ENCODE results near the gene MACROD2.

The MACROD2 gene

GRCh38 chr20:14717134-14717999, 722.1 kb downstream of the MACROD2 start:
- Histone ChIP-seq H3K4me3 (ENCODE audit: low read depth in 1 of 2, low read length in 2 of 2) (no peak overlapping the region), H3K36me3 (ENCODE audit: control insufficient read depth in 1 of 2, insufficient read depth in 2 of 2, low read length in 2 of 2) (no peaks in the 10 kb centered on the region), H3K9me3 (ENCODE audit: control insufficient read depth in 1 of 2, low read length in 2 of 2) (no peaks in the 10 kb centered on the region), H3K27me3 (ENCODE audit: low read depth, low read length) (no peaks in the 10 kb centered on the region), H3K27ac (ENCODE audit: low read length) (no peak overlapping the region), H3K4me1 (ENCODE audit: control insufficient read depth in 1 of 2, insufficient read depth in 2 of 2, low read length in 2 of 2) (peaks cover 0 to 5% of the 10 kb centered on the region in 2 donors)

DNA sequence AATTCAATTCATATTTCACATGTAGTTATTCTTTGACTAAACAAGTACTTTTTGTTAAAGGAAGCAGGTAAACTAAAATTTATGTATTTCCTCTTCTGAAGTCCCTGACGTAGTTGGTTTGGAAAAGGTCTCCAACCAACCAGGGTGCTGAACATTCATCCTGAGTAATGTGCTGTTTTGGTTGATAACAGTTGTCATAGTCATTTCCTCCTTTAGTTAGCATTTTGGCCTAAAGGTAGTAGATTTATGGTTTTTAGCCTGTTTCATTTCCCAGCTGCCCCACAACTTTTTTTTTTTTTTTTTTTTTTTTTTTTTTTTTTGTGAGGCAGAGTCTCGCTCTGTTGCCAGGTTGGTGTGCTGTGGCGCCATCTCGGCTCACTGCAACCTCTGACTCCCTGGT, 724.9 kb downstream of the MACROD2 start:
- Histone ChIP-seq H3K4me3 (ENCODE audit: low read depth in 1 of 2, low read length in 2 of 2) (no peak overlapping the region), H3K27ac (ENCODE audit: low read length) (no peak overlapping the region), H3K4me1 (ENCODE audit: control insufficient read depth in 1 of 2, insufficient read depth in 2 of 2, low read length in 2 of 2) (no peaks in the 10 kb centered on the region), H3K27me3 (ENCODE audit: low read depth, low read length) (no peaks in the 10 kb centered on the region), H3K36me3 (ENCODE audit: control insufficient read depth in 1 of 2, insufficient read depth in 2 of 2, low read length in 2 of 2) (no peaks in the 10 kb centered on the region), H3K9me3 (ENCODE audit: control insufficient read depth in 1 of 2, low read length in 2 of 2) (no peaks in the 10 kb centered on the region)

DNA sequence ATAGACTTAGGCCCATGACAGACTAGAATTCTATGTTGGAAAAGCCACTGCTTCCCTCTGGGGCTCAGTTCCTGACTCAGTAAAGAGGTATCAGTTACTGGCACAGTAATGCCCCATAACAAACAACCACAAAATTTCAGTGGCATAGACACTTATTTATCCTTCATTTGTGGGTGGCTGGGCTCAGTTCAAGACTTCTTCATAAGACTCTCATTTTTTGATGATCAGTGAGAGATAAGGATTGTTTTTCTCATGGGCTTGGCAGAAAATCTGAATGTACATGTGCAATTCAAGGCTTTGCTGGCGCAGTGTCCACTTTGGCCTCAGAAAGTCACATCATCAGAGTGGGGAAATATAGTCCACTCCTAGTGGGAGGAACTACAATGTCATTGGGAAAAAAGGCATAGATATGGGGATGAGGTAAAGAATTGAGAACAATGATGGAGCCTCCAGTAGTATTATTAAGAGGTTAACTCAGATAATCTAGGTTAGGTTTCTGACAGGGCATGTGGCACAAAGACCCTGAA, 726.7 kb downstream of the MACROD2 start:
- Histone ChIP-seq H3K36me3 (ENCODE audit: control insufficient read depth in 1 of 2, insufficient read depth in 2 of 2, low read length in 2 of 2) (no peaks in the 10 kb centered on the region), H3K4me1 (ENCODE audit: control insufficient read depth in 1 of 2, insufficient read depth in 2 of 2, low read length in 2 of 2) (no peaks in the 10 kb centered on the region), H3K27me3 (ENCODE audit: low read depth, low read length) (no peaks in the 10 kb centered on the region), H3K27ac (ENCODE audit: low read length) (no peak overlapping the region), H3K9me3 (ENCODE audit: control insufficient read depth in 1 of 2, low read length in 2 of 2) (no peaks in the 10 kb centered on the region), H3K4me3 (ENCODE audit: low read depth in 1 of 2, low read length in 2 of 2) (no peak overlapping the region)

DNA sequence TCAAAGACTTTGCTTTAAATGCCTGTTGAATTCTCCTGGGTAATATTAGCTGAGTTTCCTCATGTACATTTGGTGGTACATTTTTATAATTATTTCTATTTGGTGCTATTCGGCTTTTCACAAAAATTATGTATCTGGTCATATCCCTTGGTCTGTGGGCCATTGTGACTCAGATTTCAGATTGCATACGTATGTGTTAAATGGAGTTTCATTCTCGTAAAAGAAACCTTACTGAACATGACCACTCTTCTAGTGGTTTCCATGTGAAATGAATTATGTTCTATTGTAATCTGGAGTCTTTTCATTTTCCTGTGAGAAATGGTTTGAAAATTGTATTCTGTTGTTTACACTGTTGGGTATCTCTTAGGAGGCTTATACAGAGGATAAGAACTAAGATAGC, 728.3 kb downstream of the MACROD2 start:
- no peaks in the 10 kb centered on the region for H3K4me1 ChIP-seq (ENCODE audit: control insufficient read depth in 1 of 2, insufficient read depth in 2 of 2, low read length in 2 of 2)

DNA sequence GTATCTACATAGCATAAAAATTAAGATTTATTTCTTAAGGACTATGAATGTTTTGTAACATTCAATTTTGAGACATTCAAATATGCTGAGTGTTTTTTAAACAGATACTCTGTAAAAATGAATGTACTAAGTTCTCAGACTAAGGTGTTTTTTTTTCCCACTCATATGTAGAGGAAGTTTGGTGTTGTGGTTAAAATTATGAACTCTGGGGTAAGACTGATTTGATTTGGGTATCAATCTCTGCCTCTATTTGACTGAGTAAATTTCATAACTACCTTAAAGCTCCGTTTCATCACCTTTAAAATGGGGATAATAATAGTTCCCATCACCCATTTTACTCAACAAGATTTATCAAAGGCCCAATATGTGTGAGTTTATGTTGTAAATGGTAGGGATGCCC, 728.7 kb downstream of the MACROD2 start:
- no peak overlapping the region for H3K27ac ChIP-seq (ENCODE audit: low read length)
- no peaks in the 10 kb centered on the region for H3K4me1 ChIP-seq (ENCODE audit: control insufficient read depth in 1 of 2, insufficient read depth in 2 of 2, low read length in 2 of 2)
- no peaks in the 10 kb centered on the region for H3K27me3 ChIP-seq (ENCODE audit: low read depth, low read length)
- H3K36me3 ChIP-seq (ENCODE audit: control insufficient read depth in 1 of 2, insufficient read depth in 2 of 2, low read length in 2 of 2): no peaks in the 10 kb centered on the region
- no peak overlapping the region for H3K4me3 ChIP-seq (ENCODE audit: low read depth in 1 of 2, low read length in 2 of 2)
- H3K9me3 ChIP-seq (ENCODE audit: control insufficient read depth in 1 of 2, low read length in 2 of 2): no peaks in the 10 kb centered on the region

More for the DNA sequence above, 728.3 kb downstream of the MACROD2 start:
- H3K36me3 ChIP-seq (ENCODE audit: control insufficient read depth in 1 of 2, insufficient read depth in 2 of 2, low read length in 2 of 2): no peaks in the 10 kb centered on the region
- H3K4me3 ChIP-seq (ENCODE audit: low read depth in 1 of 2, low read length in 2 of 2): no peak overlapping the region
- no peaks in the 10 kb centered on the region for H3K27me3 ChIP-seq (ENCODE audit: low read depth, low read length)
- H3K27ac ChIP-seq (ENCODE audit: low read length): no peak overlapping the region
- no peaks in the 10 kb centered on the region for H3K9me3 ChIP-seq (ENCODE audit: control insufficient read depth in 1 of 2, low read length in 2 of 2)

- H3K27ac ChIP-seq (ENCODE audit: low read length): no peak overlapping the region
- no peak overlapping the region for H3K4me3 ChIP-seq (ENCODE audit: low read depth in 1 of 2, low read length in 2 of 2)
- no peaks in the 10 kb centered on the region for H3K9me3 ChIP-seq (ENCODE audit: control insufficient read depth in 1 of 2, low read length in 2 of 2)
- no peaks in the 10 kb centered on the region for H3K36me3 ChIP-seq (ENCODE audit: control insufficient read depth in 1 of 2, insufficient read depth in 2 of 2, low read length in 2 of 2)
- H3K27me3 ChIP-seq (ENCODE audit: low read depth, low read length): no peaks in the 10 kb centered on the region
- no peaks in the 10 kb centered on the region for H3K4me1 ChIP-seq (ENCODE audit: control insufficient read depth in 1 of 2, insufficient read depth in 2 of 2, low read length in 2 of 2)
Observed at GRCh38 chr20:14724468-14724867, 729.2 kb downstream of the MACROD2 start.

GRCh38 chr20:14726591-14726990, 731.3 kb downstream of the MACROD2 start:
- Histone ChIP-seq H3K36me3 (ENCODE audit: control insufficient read depth in 1 of 2, insufficient read depth in 2 of 2, low read length in 2 of 2) (no peaks in the 10 kb centered on the region), H3K27me3 (ENCODE audit: low read depth, low read length) (no peaks in the 10 kb centered on the region), H3K4me3 (ENCODE audit: low read depth in 1 of 2, low read length in 2 of 2) (no peak overlapping the region), H3K27ac (ENCODE audit: low read length) (no peak overlapping the region), H3K4me1 (ENCODE audit: control insufficient read depth in 1 of 2, insufficient read depth in 2 of 2, low read length in 2 of 2) (no peaks in the 10 kb centered on the region), H3K9me3 (ENCODE audit: control insufficient read depth in 1 of 2, low read length in 2 of 2) (no peaks in the 10 kb centered on the region)

- no peaks in the 10 kb centered on the region for H3K4me1 ChIP-seq (ENCODE audit: control insufficient read depth in 1 of 2, insufficient read depth in 2 of 2, low read length in 2 of 2)
- H3K36me3 ChIP-seq (ENCODE audit: control insufficient read depth in 1 of 2, insufficient read depth in 2 of 2, low read length in 2 of 2): no peaks in the 10 kb centered on the region
- no peaks in the 10 kb centered on the region for H3K9me3 ChIP-seq (ENCODE audit: control insufficient read depth in 1 of 2, low read length in 2 of 2)
- H3K27ac ChIP-seq (ENCODE audit: low read length): no peak overlapping the region
- no peaks in the 10 kb centered on the region for H3K27me3 ChIP-seq (ENCODE audit: low read depth, low read length)
- H3K4me3 ChIP-seq (ENCODE audit: low read depth in 1 of 2, low read length in 2 of 2): no peak overlapping the region
Observed at GRCh38 chr20:14727485-14728150, 732.3 kb downstream of the MACROD2 start.

DNA sequence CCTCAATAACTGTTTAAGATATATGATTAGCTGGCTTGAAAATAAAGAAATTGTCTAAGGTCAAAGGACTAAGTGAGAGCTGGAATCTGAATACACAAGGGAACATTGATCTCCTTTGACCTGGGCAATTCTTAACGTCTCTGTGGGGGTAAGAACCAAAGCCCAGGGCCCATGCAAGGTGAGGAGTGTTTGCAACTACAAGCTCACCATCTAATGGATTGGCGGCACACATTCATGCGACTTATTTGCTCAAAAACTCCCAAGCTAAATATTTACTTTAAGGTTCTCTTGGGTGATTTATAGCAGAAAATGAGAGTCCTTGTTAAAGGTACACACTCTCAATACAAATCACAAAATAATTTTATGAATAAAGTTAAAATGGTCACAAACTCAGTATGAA, 734.1 kb downstream of the MACROD2 start:
- Histone ChIP-seq H3K27me3 (ENCODE audit: low read depth, low read length) (no peaks in the 10 kb centered on the region), H3K36me3 (ENCODE audit: control insufficient read depth in 1 of 2, insufficient read depth in 2 of 2, low read length in 2 of 2) (no peaks in the 10 kb centered on the region), H3K4me3 (ENCODE audit: low read depth in 1 of 2, low read length in 2 of 2) (no peak overlapping the region), H3K27ac (ENCODE audit: low read length) (no peak overlapping the region), H3K9me3 (ENCODE audit: control insufficient read depth in 1 of 2, low read length in 2 of 2) (no peaks in the 10 kb centered on the region), H3K4me1 (ENCODE audit: control insufficient read depth in 1 of 2, insufficient read depth in 2 of 2, low read length in 2 of 2) (no peaks in the 10 kb centered on the region)

DNA sequence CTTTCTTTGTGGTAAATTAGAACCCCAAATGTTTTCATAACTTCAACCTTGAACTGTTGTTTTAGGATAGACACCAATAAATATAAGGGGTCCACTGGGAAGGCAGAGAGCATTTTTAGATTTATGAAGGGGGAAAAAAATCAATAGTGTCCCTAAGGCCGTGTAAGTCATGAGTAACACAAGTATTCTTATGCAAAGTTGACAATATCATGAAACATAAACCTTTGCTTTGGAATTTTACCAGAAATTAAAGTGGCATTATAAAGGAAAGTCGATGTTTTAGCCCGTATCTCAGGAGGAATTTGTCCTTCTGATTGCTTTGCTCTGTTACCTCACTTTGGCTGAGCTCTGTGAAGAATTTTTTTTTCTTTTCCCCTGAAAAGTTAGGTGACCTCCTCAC, 737.0 kb downstream of the MACROD2 start:
- H3K27me3 ChIP-seq (ENCODE audit: low read depth, low read length): no peaks in the 10 kb centered on the region
- no peak overlapping the region for H3K27ac ChIP-seq (ENCODE audit: low read length)
- H3K9me3 ChIP-seq (ENCODE audit: control insufficient read depth in 1 of 2, low read length in 2 of 2): peaks cover 0 to 4% of the 10 kb centered on the region in 2 donors
- H3K36me3 ChIP-seq (ENCODE audit: control insufficient read depth in 1 of 2, insufficient read depth in 2 of 2, low read length in 2 of 2): no peaks in the 10 kb centered on the region
- no peak overlapping the region for H3K4me3 ChIP-seq (ENCODE audit: low read depth in 1 of 2, low read length in 2 of 2)
- H3K4me1 ChIP-seq (ENCODE audit: control insufficient read depth in 1 of 2, insufficient read depth in 2 of 2, low read length in 2 of 2): no peaks in the 10 kb centered on the region

GRCh38 chr20:14732996-14733395, 737.7 kb downstream of the MACROD2 start:
- peaks cover 0 to 4% of the 10 kb centered on the region in 2 donors for H3K9me3 ChIP-seq (ENCODE audit: control insufficient read depth in 1 of 2, low read length in 2 of 2)
- no peaks in the 10 kb centered on the region for H3K36me3 ChIP-seq (ENCODE audit: control insufficient read depth in 1 of 2, insufficient read depth in 2 of 2, low read length in 2 of 2)

More at GRCh38 chr20:14732996-14733395, 737.7 kb downstream of the MACROD2 start:
- no peak overlapping the region for H3K27ac ChIP-seq (ENCODE audit: low read length)
- no peaks in the 10 kb centered on the region for H3K27me3 ChIP-seq (ENCODE audit: low read depth, low read length)
- no peaks in the 10 kb centered on the region for H3K4me1 ChIP-seq (ENCODE audit: control insufficient read depth in 1 of 2, insufficient read depth in 2 of 2, low read length in 2 of 2)
- H3K4me3 ChIP-seq (ENCODE audit: low read depth in 1 of 2, low read length in 2 of 2): no peak overlapping the region

Measured in muscle layer of duodenum (tissue), 2 donors.